GM19351 (cell line): ENCODE measurements around the gene TMED4.
"Not testable (repeated sequence)": the region's sequence is repeated elsewhere in the genome, so short reads cannot be mapped to it uniquely, and the experiment has no call there.

ENCODE experiments used
- ATAC-seq: cut with Tn5 transposase; IDR thresholded peaks from one replicate; pipeline ENCODE4 v1.9.1; 2021; ENCODE audit warnings: mild to moderate bottlenecking, moderate library complexity; ENCODE audit not compliant: unreplicated experiment

The TMED4 gene

GRCh38 chr7:44608916-44609648, 27.1 kb upstream of the TMED4 start:
- ATAC-seq, result no peak

DNA sequence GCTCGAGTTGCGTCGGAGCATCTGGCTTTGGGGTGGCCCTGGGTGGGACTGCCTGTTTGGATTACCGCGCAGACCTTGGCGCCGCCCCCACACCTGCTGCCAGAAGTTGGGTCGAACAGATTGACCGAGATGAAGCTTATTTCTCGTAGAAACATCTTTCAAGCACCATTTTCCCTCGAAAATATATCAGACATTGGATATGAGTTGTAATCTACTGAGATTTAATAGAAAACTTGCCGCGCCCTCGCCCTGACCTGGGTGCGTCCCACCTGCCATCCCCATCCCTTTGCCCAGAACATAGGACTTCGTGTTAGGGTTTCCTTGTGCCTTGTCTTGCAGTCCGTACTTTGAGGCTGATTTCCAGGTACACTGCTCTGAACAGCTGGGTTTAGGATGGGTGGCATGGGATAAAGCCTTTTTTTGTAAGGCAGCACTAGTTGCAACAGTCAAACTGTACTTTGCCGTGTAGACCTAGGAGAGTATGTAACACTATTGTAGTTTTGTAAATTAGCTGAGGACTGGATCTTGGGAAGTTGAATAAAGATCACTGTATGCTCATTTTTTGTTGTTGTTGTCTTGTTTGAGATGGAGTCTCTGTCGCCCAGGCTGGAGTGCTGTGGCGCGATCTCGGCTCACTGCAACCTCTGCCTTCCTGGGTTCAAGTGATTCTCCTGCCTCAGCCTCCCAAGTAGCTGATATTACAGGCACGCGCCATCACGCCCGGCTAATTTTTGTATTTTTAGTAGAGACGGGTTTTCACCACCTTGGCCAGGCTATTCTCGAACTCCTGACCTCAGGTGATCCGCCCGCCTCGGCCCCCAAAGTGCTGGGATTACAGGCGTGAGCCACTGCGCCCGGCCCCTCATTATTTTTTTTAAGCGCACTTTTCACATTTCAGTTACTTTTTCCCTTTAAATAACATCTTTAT, 25.4 kb upstream of the TMED4 start:
- no peak for ATAC-seq

GRCh38 chr7:44606341-44607140, 24.5 kb upstream of the TMED4 start, which contains the start of gene OGDH:
Gene OGDH, plus strand, starts transcription at chr7:44606627. Its CDS starts 17,717 bp downstream, at chr7:44624344.
- peak; percentile 90 for ATAC-seq

- no peak for ATAC-seq
These were observed 22.9 kb upstream of the TMED4 start for GRCh38 chr7:44604941-44605340.

GRCh38 chr7:44603193-44603592, 21.2 kb upstream of the TMED4 start:
- no peak for ATAC-seq

GRCh38 chr7:44602576-44602910, 20.5 kb upstream of the TMED4 start:
- no peak for ATAC-seq

- no peak for ATAC-seq
These were observed 17.2 kb upstream of the TMED4 start for GRCh38 chr7:44599222-44599621.

GRCh38 chr7:44597181-44597580, 15.2 kb upstream of the TMED4 start:
- ATAC-seq, result not testable (repeated sequence)

- no peak for ATAC-seq
These were observed 14.1 kb upstream of the TMED4 start for GRCh38 chr7:44595934-44596635.

GRCh38 chr7:44590910-44591309, 8.9 kb upstream of the TMED4 start:
- ATAC-seq, result no peak

- ATAC-seq, result peak; percentile 45
These were observed 6.0 kb upstream of the TMED4 start for GRCh38 chr7:44587843-44588711.

DNA sequence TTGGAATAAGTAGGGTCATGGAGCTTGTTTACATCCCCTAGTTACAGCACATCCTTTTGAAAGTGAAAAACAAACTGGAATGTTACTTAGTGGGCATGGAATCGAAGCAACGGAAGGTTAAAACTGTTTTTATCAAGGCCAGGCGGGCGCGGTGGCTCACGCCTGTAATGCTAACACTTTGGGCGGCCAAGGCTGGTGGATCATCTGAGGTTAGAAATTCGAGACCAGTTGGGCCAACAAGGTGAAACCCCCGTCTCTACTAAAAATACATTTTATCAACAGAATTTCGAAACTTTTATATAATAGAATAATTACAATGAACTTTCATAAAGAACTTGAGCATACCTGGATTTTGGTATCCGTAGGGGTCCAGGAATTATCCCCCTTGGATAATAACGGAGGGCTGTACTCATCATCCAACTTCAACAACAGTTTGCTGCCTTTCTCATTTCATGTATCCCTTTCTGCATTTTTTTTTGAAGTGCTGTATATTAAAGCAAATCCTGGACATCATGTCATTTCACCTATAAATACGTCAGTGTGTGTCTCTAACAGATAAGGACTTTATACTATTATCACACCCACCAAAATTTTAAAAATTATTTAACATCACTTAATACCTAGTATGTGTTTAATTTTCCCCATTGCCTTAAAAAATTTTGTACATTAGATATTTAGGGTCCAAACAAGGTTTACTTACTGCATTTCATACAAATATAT, 1.3 kb upstream of the TMED4 start:
- ATAC-seq, result no peak

GRCh38 chr7:44580945-44581878, 819 bp downstream of the TMED4 start:
- peak; percentile 51 for ATAC-seq

DNA sequence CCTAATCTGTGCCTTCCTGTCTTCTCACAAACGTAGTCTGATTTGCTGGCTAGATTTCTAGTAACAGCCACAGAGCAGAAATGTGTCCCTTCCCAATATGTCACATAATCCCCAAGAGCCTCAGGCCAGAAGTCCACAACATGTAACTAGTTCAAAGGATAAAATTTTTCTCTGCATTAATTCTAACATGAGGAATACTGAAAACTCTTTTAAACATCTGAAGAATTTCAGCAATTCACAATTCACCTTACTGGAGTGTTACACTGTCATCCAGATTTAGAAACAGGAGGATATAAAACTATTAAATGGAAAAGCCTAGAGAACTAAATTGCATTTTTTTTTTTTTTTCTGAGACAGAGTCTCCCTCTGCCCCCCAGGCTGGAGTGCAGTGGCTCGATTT, 5.8 kb downstream of the TMED4 start:
- no peak for ATAC-seq

DNA sequence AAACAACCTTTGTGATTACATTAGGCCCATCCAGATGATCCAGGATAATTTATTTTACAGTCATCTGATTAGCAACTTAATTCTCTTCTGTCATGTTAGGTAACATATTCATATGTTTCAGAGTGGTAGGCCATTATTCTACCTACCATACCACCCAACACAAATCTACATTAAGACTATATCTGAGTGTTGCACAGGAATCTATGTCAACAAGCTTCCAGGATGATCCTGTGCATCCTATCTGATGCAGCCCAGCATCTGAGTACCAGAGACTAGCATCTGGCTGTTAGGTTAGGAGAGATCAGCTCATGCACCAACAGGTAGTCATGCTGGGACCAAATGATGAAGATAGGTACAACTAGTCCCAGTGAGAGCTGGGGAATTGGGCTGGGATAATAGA, 7.0 kb downstream of the TMED4 start:
- ATAC-seq, result no peak

- no peak for ATAC-seq
These were observed 7.7 kb downstream of the TMED4 start for GRCh38 chr7:44574287-44574872.

DNA sequence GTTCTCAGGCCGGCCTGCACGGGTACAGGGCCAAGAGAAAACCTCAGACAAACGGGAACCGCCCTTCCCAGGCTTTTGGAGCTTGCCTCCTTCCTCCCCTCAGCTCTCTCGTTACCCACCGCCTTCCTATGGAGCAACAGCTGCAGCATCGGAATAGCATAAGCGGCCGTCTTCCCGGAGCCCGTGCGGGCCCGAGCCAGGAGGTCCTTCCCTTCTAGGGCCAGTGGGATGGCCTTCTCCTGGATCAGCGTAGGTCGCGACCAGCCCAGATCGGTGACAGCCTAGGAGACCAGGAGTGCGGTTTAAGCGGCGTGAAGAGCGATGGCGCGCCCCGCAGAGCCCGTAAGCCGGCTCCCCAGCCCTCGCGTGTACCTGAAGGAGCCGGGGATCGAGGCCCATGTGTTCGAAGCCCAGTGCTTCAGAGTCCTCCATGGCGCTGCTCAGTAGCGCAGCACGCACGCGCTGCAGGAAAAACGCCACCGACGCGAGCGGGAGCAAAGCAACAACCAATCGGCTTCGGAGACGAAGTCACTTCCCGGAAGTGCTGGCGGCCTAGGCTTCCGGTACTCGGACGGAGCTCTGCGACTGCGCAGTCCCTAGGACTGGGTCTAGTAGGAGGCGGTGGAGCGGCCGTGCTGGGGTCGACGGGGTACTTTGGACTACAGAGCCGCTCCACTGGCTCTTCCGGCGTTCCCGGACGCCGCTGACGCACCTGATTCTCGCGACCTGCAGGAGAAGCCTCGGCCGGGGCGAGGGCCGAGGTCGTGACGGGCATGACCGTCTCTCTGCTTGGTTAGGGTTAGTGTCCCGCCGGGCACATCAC, 8.4 kb downstream of the TMED4 start, which contains the start of gene DDX56:
Gene DDX56 (minus strand): TSS at position 445 of the 823 bp plus-strand sequence. CDS start 13 bp downstream, at position 432.
- ATAC-seq, result peak; percentile 96
